ENCODE measurements around the gene DOCK3. TPM values are rescaled to one million over a fixed set of nuclear protein-coding genes. Genes with fewer than 3 reads are reported as not detected.

The DOCK3 gene
- total RNA-seq, 1 donor = under 0.01 TPM

DNA sequence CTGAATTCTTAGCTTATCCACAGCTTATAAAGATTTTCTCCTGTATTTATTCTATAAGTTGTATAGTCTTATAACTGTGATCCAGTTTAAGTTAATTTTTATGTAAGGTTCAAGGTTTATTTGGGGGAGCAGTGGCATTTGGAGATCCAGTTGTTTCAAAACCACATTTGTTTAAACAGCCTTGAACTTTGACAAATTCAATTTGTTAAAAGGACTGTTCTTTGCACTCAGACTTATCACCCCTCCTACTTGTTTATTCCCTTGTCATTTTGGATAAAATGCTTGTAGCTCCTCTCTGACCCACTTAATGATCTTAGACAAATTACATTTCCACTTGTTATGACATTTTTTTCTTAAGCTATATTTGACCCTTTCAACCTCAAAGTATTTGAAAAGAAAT lies 327.8 kb downstream of the DOCK3 start:
- DNase-seq (ENCODE audit: low read depth) = no peak
- no peak overlapping the region for H3K4me3 ChIP-seq (ENCODE audit: low read depth, low read length)
- TF ChIP-seq, protein P1, sequence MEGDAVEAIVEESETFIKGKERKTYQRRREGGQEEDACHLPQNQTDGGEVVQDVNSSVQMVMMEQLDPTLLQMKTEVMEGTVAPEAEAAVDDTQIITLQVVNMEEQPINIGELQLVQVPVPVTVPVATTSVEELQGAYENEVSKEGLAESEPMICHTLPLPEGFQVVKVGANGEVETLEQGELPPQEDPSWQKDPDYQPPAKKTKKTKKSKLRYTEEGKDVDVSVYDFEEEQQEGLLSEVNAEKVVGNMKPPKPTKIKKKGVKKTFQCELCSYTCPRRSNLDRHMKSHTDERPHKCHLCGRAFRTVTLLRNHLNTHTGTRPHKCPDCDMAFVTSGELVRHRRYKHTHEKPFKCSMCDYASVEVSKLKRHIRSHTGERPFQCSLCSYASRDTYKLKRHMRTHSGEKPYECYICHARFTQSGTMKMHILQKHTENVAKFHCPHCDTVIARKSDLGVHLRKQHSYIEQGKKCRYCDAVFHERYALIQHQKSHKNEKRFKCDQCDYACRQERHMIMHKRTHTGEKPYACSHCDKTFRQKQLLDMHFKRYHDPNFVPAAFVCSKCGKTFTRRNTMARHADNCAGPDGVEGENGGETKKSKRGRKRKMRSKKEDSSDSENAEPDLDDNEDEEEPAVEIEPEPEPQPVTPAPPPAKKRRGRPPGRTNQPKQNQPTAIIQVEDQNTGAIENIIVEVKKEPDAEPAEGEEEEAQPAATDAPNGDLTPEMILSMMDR (IDR thresholded peaks at IDR 0.05; ENCODE audit: insufficient read depth, low read depth, low read length) = no peak

DNA sequence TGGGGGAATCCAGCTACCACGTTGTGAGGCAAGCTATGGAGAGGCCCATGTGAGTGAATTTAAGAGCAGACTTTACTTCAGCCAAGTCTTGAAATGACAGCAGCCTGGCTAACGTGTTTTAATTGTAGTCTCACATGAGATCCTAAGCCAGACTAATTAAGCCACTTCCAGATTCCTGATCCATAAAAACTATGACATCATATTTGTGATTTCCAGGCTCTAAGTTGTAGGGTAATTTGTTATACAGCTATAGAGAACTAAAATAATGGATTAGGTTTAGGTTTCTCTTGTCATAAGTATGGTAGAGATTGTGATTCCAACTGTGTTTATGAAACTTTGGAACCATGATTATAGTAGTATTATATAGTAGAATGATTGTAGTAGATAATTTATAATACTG lies 329.5 kb downstream of the DOCK3 start:
- no peak for DNase-seq (ENCODE audit: low read depth)
- TF ChIP-seq, protein P1 (IDR thresholded peaks at IDR 0.05; ENCODE audit: insufficient read depth, low read depth, low read length) = no peak
- H3K4me3 ChIP-seq (ENCODE audit: low read depth, low read length) = no peak overlapping the region

DNA sequence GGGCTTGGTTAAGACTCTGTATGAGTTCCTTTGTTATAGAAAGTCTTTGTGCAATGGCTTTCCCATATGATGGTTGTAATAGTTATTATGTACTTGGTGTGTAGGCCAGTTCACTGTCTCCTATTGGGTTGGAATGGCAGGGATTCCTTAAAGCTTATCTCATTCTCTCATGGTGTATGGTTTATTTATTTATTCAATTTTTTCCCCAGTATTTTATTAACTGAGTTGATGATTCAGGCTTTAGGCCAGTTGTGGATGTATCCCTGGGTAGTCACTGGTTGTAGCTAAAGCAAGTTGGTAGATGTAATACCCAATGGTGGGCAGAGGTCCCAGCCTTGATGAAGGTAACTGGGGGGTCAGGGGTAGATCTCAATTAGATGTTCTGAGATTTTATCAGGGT lies 349.4 kb downstream of the DOCK3 start:
- DNase-seq (ENCODE audit: low read depth) = no peak
- no peak overlapping the region for H3K4me3 ChIP-seq (ENCODE audit: low read depth, low read length)
- TF ChIP-seq, protein P1 (IDR thresholded peaks at IDR 0.05; ENCODE audit: insufficient read depth, low read depth, low read length) = no peak

DNA sequence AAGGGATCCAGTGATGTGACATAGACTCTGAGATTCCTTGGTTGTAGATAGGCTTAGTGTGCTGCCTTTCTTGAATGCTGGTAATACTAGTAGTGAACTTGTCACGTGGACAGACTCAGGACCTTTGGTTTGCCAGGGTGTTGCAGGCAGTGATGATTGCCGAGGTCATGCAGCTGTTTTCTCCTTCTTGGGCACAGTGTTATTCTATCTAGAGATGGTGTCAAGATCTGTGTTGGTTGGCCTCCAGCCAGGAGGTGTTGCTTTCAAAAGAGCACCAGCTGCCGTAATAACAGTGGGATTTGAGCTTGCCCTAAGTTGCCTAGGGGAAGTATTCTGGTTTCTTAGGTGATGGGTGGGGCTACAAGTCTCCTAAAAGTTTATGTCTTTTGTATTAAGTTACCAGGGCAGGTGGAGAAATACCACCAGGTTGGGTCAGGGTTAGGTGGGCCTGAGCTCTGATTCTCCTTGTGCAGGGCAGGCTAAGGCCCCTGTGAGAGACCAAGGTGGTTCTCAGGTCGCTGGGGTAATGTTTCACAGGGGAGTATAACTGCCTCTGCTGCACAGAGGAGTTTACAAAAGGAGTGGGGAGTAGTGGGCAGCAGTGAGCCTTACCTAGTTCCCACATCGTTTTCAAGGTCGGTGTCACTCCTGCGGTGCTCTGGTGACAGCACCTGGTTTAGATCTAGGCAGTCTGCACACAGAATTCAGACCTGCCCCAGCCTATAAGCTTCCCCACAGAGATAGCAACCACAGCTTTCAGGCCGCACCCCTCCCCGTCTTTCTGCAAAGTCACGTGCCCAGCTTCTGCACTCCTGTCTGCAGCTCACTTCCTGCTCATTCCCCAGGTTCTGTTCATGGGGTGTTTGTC lies 350.3 kb downstream of the DOCK3 start:
- no peak for DNase-seq (ENCODE audit: low read depth)
- TF ChIP-seq, protein P1 (IDR thresholded peaks at IDR 0.05; ENCODE audit: insufficient read depth, low read depth, low read length) = no peak
- H3K4me3 ChIP-seq (ENCODE audit: low read depth, low read length) = no peak overlapping the region

DNA sequence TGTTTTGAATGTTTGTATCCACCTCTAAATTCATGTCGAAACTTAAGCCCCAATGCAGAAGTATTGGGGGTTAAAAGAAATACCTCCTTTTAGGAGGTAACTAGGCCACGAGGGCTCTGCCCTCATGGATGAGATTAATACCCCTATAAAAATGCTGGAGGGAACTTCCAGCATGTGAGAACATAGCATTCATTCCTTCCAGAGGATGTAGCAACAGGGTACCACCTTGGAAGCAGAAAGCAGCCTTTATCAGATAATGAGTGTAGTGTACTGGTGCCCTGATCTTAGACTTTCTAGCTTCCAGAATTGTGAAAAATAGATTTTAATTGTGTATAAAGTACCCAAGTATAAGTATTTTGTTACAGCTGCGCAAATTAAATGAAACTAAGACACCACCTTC lies 356.9 kb downstream of the DOCK3 start:
- H3K4me3 ChIP-seq (ENCODE audit: low read depth, low read length) = no peak overlapping the region
- TF ChIP-seq, protein P1 (IDR thresholded peaks at IDR 0.05; ENCODE audit: insufficient read depth, low read depth, low read length) = no peak
- DNase-seq (ENCODE audit: low read depth) = no peak

DNA sequence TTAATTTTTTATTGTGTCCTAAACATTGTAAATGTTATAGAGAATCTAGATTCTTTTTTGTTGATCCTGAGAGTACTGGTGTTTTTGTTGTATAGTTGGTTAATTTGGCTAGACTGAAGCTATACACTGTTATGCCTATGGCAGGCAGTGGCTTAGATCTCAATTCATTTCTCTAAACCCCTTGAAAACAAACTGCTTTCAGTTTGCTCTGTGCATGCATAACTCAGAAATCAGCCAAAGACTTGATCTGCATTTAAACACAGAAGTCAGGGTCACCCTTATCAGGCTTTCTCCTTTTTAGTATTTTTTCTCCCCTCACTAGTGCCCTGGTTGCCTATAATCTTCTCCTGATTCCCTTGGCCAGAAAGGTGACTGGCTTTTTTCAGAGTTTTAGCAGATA lies 360.9 kb downstream of the DOCK3 start:
- no peak for DNase-seq (ENCODE audit: low read depth)
- no peak overlapping the region for H3K4me3 ChIP-seq (ENCODE audit: low read depth, low read length)
- TF ChIP-seq, protein P1 (IDR thresholded peaks at IDR 0.05; ENCODE audit: insufficient read depth, low read depth, low read length) = no peak
